Measurements from ENCODE around the gene SLC38A9.
A peak's percentile ranks its signal among the peaks of the same experiment; 100 is the strongest.
"Not testable (repeated sequence)": the region's sequence is repeated elsewhere in the genome, so short reads cannot be mapped to it uniquely, and the experiment has no call there.

SLC38A9 gene

GRCh38 chr5:55608595-55609349 lies 103.4 kb downstream of the SLC38A9 start:
- DNase-seq = no peak

GRCh38 chr5:55607309-55607708 lies 104.8 kb downstream of the SLC38A9 start:
- not testable (repeated sequence) for DNase-seq

GRCh38 chr5:55604611-55605067 lies 107.5 kb downstream of the SLC38A9 start:
- no peak for DNase-seq

GRCh38 chr5:55603922-55604321 lies 108.2 kb downstream of the SLC38A9 start:
- DNase-seq = no peak

GRCh38 chr5:55601628-55602027 lies 110.5 kb downstream of the SLC38A9 start:
- no peak for DNase-seq

- DNase-seq = no peak
Measured at GRCh38 chr5:55601204-55601618, 110.9 kb downstream of the SLC38A9 start.

- no peak for DNase-seq
Measured at GRCh38 chr5:55600497-55601203, 111.5 kb downstream of the SLC38A9 start.

- no peak for DNase-seq
Measured at GRCh38 chr5:55600086-55600485, 112.0 kb downstream of the SLC38A9 start.

GRCh38 chr5:55599148-55600050 lies 112.7 kb downstream of the SLC38A9 start:
- no peak for DNase-seq

GRCh38 chr5:55597014-55597981 lies 114.8 kb downstream of the SLC38A9 start:
- DNase-seq = no peak

GRCh38 chr5:55594671-55595070 lies 117.5 kb downstream of the SLC38A9 start:
- no peak for DNase-seq

- no peak for DNase-seq
Measured at GRCh38 chr5:55593115-55593472, 119.0 kb downstream of the SLC38A9 start.

GRCh38 chr5:55592388-55593114 lies 119.6 kb downstream of the SLC38A9 start:
- no peak for DNase-seq

GRCh38 chr5:55591686-55592085 lies 120.4 kb downstream of the SLC38A9 start:
- DNase-seq = no peak

GRCh38 chr5:55585206-55585610 lies 126.9 kb downstream of the SLC38A9 start:
- no peak for DNase-seq

- DNase-seq = no peak
Measured at GRCh38 chr5:55584398-55585205, 127.5 kb downstream of the SLC38A9 start.

- no peak for DNase-seq
Measured at GRCh38 chr5:55583578-55583977, 128.5 kb downstream of the SLC38A9 start.

GRCh38 chr5:55582256-55582655 lies 129.9 kb downstream of the SLC38A9 start:
- DNase-seq = peak in 1 of 2 donors; percentile 7

GRCh38 chr5:55580042-55580441 lies 132.1 kb downstream of the SLC38A9 start:
- DNase-seq = no peak

- no peak for DNase-seq
Measured at GRCh38 chr5:55578771-55579170, 133.4 kb downstream of the SLC38A9 start.

Measured in CD4-positive, alpha-beta T cell treated with Interleukin-1 beta for 1 hour (primary cell).